Stomach (tissue), 9 donors: Measurements from ENCODE around the gene HCAR1. TPM values are rescaled to one million over a fixed set of nuclear protein-coding genes. Genes with fewer than 3 reads are reported as not detected.

Experiments
- DNase-seq, 2 donors: peaks; one replicate each; pipeline versions ENCODE4 v3.0.0 to v3.0.0-alpha.2; 2013 to 2019
- H3K27ac ChIP-seq, 5 donors: fragments of 200-600 bp in 4 of 5; sonication (generic) in 4 of 5; one replicate each; pipeline ENCODE4 v1.5.1; 2013 to 2019; ENCODE audit warnings: mild to moderate bottlenecking in 1 of 5, moderate library complexity in 1 of 5
- H3K27me3 ChIP-seq, 3 donors: fragments of 200-600 bp; sonication (generic); one replicate each; pipeline ENCODE4 v1.5.1; 2017 to 2019; ENCODE audit warnings: mixed run types in 1 of 3
- H3K36me3 ChIP-seq, 4 donors: fragments of 200-600 bp; sonication (generic); 1 replicate in 3 of 4; 2 replicates in 1 of 4; pipeline ENCODE4 v1.5.1; 2016 to 2019
- H3K4me1 ChIP-seq, 4 donors: fragments of 200-600 bp; sonication (generic); one replicate each; pipeline ENCODE4 v1.5.1; 2016 to 2019
- H3K4me3 ChIP-seq, 4 donors: fragments of 200-600 bp; sonication (generic) in 3 of 4; one replicate each; pipeline ENCODE4 v1.5.1; 2016 to 2019; ENCODE audit warnings: mild to moderate bottlenecking in 1 of 4
- H3K9me3 ChIP-seq, 4 donors: fragments of 200-600 bp; sonication (generic); one replicate each; pipeline ENCODE4 v1.5.1; 2016 to 2019
- EP300 ChIP-seq: sonication (generic); formaldehyde crosslinking; IDR thresholded peaks from one replicate; pipeline ENCODE4 v1.6.1; 2017; ENCODE audit warnings: antibody characterized with exemption
- POLR2A ChIP-seq, 4 donors: fragments of 450-650 bp; IDR thresholded peaks; one replicate each; pipeline ENCODE4 v1.6.1; 2016; ENCODE audit warnings: antibody characterized with exemption in 4 of 4, control low read depth in 2 of 4, mild to moderate bottlenecking in 1 of 4, moderate library complexity in 1 of 4
- POLR2AphosphoS5 ChIP-seq, 3 donors: sonication (generic); formaldehyde crosslinking; IDR thresholded peaks; one replicate each; pipeline ENCODE4 v1.6.1; 2016; ENCODE audit warnings: antibody characterized with exemption in 3 of 3
- WGBS, 5 donors: extraction: QIAGEN DNeasy Blood & Tissue Kit in 3 of 5; methylation state at CpG; one replicate each; pipeline versions ENCODE4 v1.1.5 to v1.1.7; 2013 to 2018; 5-methylcytosine and 5-hydroxymethylcytosine counted together
- intact Hi-C: fragments of 100-400 bp; cut with DNase I; formaldehyde crosslinking; loops from one replicate; pipeline ENCODE4 v1.15.1; 2023; ENCODE audit warnings: low total_unique reads
- polyA plus RNA-seq, 3 donors: library from polyadenylated mRNA; stranded (reverse); fragments of 200-250 nt; gene quantifications; one replicate each; pipeline ENCODE4 v1.2.3, GENCODE V29; 2013
- total RNA-seq, 5 donors: library from RNA; depleted of rRNA; stranded (reverse); fragments of >200 nt; gene quantifications; one replicate each; pipeline versions ENCODE4 v1.1.0 to v1.2.3, GENCODE V29; 2014 to 2016
- TF ChIP-seq, protein P1 (sequence below), 7 experiments: fragments of 450-650 bp in 4 of 7; fragments of 200-600 bp in 3 of 7; sonication (generic) in 3 of 7; IDR thresholded peaks; one replicate each; pipeline ENCODE4 v1.5.1; 2016 to 2019; ENCODE audit warnings: antibody characterized with exemption in 7 of 7, control low read depth in 2 of 7, mild to moderate bottlenecking in 1 of 7
- donor health status: healthy with polysubstance abuse.
- donor health status: Bipolar disorder and iron deficiency.
- donor health status: healthy.

Gene HCAR1
- total and polyA plus RNA-seq, 8 donors = 0.45 to 2.3 (median 1.6) TPM; not detected in 2

DNA sequence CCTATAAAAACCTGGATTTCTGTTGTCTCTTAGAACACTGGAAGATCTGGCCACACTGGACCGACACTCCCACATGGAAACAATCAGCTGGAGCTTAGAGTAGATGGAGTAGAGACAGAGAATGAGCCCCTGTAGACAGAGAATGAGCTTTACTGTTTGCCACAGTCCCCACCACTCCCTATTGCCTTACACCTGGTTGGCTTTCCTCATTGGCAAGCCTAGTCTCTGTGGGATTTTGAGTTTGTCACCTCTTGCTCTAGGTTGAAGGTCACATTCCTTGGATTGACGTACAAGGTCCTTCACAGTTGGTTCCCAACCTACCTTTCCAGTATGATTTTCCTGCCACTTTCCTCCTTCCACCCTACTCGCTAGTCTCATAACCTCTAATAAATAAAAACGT is 2.0 kb upstream of the HCAR1 start:
- H3K27me3 ChIP-seq = peaks cover 0 to 5% (median 0%) of the 10 kb centered on the region in 3 donors
- TF ChIP-seq POLR2AphosphoS5 (IDR thresholded peaks at IDR 0.05) (no peak), POLR2A (IDR thresholded peaks at IDR 0.05) (no peak)
- TF ChIP-seq, protein P1, sequence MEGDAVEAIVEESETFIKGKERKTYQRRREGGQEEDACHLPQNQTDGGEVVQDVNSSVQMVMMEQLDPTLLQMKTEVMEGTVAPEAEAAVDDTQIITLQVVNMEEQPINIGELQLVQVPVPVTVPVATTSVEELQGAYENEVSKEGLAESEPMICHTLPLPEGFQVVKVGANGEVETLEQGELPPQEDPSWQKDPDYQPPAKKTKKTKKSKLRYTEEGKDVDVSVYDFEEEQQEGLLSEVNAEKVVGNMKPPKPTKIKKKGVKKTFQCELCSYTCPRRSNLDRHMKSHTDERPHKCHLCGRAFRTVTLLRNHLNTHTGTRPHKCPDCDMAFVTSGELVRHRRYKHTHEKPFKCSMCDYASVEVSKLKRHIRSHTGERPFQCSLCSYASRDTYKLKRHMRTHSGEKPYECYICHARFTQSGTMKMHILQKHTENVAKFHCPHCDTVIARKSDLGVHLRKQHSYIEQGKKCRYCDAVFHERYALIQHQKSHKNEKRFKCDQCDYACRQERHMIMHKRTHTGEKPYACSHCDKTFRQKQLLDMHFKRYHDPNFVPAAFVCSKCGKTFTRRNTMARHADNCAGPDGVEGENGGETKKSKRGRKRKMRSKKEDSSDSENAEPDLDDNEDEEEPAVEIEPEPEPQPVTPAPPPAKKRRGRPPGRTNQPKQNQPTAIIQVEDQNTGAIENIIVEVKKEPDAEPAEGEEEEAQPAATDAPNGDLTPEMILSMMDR (IDR thresholded peaks at IDR 0.05) = no peak
- intact Hi-C loops = no loop called here
- no peak overlapping the region for H3K4me3 ChIP-seq
- DNase-seq = no peak
- 81 to 95% (median 89%) methylated on average over 4 of the region's 4 CpGs for WGBS, 5 donors
- no peaks in the 10 kb centered on the region for H3K9me3 ChIP-seq
- no peaks in the 10 kb centered on the region for H3K36me3 ChIP-seq
- peak overlapping the region in 1 of 5 donors; percentile 4 for H3K27ac ChIP-seq
- H3K4me1 ChIP-seq = peaks cover 0 to 21% (median 3%) of the 10 kb centered on the region in 4 donors

DNA sequence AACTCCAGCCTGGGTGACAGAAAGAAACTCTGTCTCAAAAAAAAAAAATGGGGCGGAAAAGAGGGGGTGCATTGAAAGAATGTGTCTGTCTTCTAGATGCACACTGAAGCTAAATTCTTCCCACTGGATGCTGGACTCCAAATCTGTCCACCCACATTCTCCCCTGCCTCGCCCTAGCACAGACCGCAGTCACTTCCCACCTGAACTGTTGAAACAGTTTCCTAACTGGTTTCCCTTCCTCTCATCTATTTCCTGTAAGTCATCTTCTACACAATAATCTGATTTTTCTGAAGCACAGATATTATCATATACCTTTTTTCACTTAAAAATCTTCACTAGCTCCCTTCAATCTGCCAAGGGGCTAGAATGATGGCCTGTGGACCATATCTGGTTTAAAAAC is 1.5 kb upstream of the HCAR1 start:
- Histone ChIP-seq H3K27ac (peak overlapping the region in 1 of 5 donors; percentile 4), H3K36me3 (no peaks in the 10 kb centered on the region), H3K4me1 (peaks cover 0 to 21% (median 3%) of the 10 kb centered on the region in 4 donors), H3K27me3 (peaks cover 0 to 5% (median 0%) of the 10 kb centered on the region in 3 donors), H3K9me3 (no peaks in the 10 kb centered on the region), H3K4me3 (no peak overlapping the region)
- 76 to 85% (median 80%) methylated on average over 3 of the region's 3 CpGs for WGBS, 5 donors
- no peak for DNase-seq
- intact Hi-C loops = no loop called here
- TF ChIP-seq EP300 (no peak), POLR2AphosphoS5 (IDR thresholded peaks at IDR 0.05) (no peak)

DNA sequence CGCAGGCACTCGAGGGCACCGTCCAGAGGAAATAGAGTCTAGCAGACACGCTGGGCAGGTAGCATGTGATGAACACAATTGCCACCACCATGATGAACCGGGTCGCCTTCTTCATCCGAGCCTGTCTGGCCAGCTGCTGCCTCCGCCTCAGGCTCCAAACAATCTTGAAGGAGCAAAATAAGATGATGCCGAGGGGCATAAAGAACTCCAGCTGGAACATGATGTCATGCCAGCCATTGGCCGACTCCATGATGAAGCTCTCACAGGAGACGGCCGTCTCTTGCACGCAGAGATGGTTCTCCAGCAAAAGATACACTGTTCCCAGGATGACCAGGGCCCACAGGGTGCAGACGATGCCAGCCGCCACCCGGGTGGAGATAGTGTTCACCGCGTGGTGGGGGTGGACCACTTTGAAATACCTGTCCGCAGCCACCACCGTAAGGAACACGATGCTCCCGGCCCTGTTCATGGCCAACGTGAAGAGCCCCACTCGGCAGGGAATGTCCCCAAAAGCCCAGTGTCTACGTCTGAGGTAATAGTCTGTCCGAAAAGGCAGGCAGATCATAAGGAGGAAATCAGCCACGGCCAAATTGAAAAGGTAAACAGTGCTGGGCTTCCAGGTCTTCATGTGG is 945 bp downstream of the HCAR1 start:
- no peak for DNase-seq
- WGBS, 5 donors = 55 to 93% (median 77%) methylated on average over 10 to 27 of the region's 27 CpGs
- Histone ChIP-seq H3K36me3 (no peaks in the 10 kb centered on the region), H3K27ac (peak overlapping the region; percentile 43 to 75 (median 66)), H3K9me3 (no peaks in the 10 kb centered on the region), H3K4me1 (peaks cover 0 to 38% (median 16%) of the 10 kb centered on the region in 4 donors), H3K4me3 (peak overlapping the region; percentile 39 to 49 (median 44)), H3K27me3 (peaks cover 0 to 5% (median 0%) of the 10 kb centered on the region in 3 donors)
- intact Hi-C loops = no loop called here
- TF ChIP-seq EP300 (no peak), POLR2AphosphoS5 (IDR thresholded peaks at IDR 0.05) (no peak), POLR2A (IDR thresholded peaks at IDR 0.05) (no peak)
- TF ChIP-seq, protein P1 (IDR thresholded peaks at IDR 0.05) = no peak

DNA sequence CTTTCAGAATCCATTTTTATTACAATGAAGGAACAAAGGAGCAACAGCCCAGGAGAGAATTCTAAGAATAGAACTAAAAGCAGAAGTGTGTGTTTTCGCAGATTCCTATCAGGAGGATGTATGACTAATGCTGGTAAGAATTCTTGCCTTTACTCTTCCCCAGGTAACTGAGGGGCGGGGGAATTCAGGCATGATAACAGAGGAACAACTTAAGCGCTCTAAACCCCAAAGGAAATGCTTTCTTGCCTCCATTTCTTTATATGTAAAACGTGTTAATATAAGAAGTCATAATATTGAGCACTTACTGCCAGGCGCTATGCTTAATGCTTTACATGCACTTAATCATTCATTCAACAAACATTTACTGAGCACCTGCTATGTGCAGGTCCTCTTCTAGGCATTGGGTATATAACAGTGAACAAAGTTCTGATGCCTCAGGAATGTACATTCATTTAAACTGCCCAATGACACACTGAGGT is 4.5 kb downstream of the HCAR1 start:
- WGBS, 5 donors = 22 to 34% (median 25%) methylated on average over 5 of the region's 5 CpGs
- peaks cover 0 to 5% (median 0%) of the 10 kb centered on the region in 3 donors for H3K27me3 ChIP-seq
- no peaks in the 10 kb centered on the region for H3K36me3 ChIP-seq
- H3K27ac ChIP-seq = peak overlapping the region in 4 of 5 donors; percentile 18 to 68 (median 49)
- H3K4me3 ChIP-seq = peak overlapping the region in 1 of 4 donors; percentile 16
- H3K4me1 ChIP-seq = peaks cover 0 to 30% (median 16%) of the 10 kb centered on the region in 4 donors
- intact Hi-C loops = no loop called here
- H3K9me3 ChIP-seq = no peaks in the 10 kb centered on the region
- peak; percentile 46 to 69 for DNase-seq
- TF ChIP-seq POLR2AphosphoS5 (IDR thresholded peaks at IDR 0.05) (peak in 1 of 3 donors; percentile 10), EP300 (no peak), POLR2A (IDR thresholded peaks at IDR 0.05) (no peak)
- TF ChIP-seq, protein P1 (IDR thresholded peaks at IDR 0.05) = no peak
